OCI-LY1 (cell line): ENCODE measurements around the gene NEB.

Experiments
- EZH2 ChIP-seq: fragments of 200-600 bp; sonication (generic), shearing (Covaris generic); IDR thresholded peaks from 2 replicates; pipeline ENCODE4 v1.8.0; 2017; ENCODE audit warnings: borderline replicate concordance, mixed run types, mild to moderate bottlenecking, antibody characterized with exemption, low read length, moderate library complexity, mixed read lengths
- TF ChIP-seq, protein P1 (sequence below): fragments of 200-600 bp; sonication (generic), shearing (Covaris generic); IDR thresholded peaks from 2 replicates; pipeline ENCODE4 v1.5.1; 2017; ENCODE audit warnings: mild to moderate bottlenecking, antibody characterized with exemption, low read length, moderate library complexity, mixed read lengths

DNA sequence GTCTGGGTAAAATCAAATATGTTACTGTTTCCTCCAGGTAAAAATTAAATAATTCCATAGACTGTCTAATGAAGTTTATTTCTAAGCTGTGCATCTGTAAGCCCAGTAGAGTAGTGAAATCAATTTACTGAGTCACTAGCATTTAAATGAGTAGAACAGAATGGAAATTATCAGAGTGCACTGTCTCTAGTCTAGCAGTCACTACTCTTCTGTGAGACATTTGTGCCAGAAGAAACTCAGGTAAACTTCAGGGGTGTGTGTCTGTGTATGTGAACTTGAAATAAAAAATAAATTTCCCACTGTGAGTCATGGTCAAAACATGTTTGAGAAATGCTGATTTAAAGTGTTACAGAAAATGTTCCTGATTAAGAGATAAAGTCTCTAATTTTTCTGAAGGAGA lies 178.2 kb downstream of the NEB start:
- TF ChIP-seq, protein P1, sequence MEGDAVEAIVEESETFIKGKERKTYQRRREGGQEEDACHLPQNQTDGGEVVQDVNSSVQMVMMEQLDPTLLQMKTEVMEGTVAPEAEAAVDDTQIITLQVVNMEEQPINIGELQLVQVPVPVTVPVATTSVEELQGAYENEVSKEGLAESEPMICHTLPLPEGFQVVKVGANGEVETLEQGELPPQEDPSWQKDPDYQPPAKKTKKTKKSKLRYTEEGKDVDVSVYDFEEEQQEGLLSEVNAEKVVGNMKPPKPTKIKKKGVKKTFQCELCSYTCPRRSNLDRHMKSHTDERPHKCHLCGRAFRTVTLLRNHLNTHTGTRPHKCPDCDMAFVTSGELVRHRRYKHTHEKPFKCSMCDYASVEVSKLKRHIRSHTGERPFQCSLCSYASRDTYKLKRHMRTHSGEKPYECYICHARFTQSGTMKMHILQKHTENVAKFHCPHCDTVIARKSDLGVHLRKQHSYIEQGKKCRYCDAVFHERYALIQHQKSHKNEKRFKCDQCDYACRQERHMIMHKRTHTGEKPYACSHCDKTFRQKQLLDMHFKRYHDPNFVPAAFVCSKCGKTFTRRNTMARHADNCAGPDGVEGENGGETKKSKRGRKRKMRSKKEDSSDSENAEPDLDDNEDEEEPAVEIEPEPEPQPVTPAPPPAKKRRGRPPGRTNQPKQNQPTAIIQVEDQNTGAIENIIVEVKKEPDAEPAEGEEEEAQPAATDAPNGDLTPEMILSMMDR = no peak
- TF ChIP-seq EZH2 = no peak
